Fibroblast of pulmonary artery (primary cell): ENCODE results near the gene OSR1.

Source experiments
- DNase-seq: peaks from one replicate; pipeline ENCODE4 v3.0.0-alpha.2; 2010; ENCODE audit warnings: low read depth
- H3K4me3 ChIP-seq: replicated peaks from 2 replicates; pipeline ENCODE4 v1.5.1; 2011; ENCODE audit warnings: low read depth, mild to moderate bottlenecking, control low read depth, low read length, moderate library complexity
- TF ChIP-seq, protein P1 (sequence below): IDR thresholded peaks from 2 replicates; pipeline ENCODE4 v1.5.1; 2011; ENCODE audit warnings: mild to moderate bottlenecking, control low read depth, low read length, inconsistent platforms; ENCODE audit errors: missing control alignments

OSR1 gene

DNA sequence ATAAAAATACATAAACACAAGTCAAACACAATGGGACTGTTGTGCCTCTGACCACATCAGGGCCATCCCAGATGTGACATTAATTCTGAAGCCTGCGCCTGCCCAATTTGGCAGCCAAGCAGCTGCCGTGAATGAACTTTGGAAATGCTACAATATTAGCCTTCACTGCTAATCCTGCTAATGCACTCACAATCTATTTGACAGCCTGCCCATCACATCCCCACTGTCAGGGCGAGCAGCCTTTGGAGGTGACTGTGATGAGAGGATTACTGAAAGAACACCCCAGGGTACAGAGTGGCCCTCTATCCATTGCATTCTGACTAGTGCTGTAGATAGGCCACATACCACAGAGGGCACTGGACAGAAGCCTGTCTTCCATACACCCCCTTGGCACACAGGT, 21.6 kb downstream of the OSR1 start:
- TF ChIP-seq, protein P1, sequence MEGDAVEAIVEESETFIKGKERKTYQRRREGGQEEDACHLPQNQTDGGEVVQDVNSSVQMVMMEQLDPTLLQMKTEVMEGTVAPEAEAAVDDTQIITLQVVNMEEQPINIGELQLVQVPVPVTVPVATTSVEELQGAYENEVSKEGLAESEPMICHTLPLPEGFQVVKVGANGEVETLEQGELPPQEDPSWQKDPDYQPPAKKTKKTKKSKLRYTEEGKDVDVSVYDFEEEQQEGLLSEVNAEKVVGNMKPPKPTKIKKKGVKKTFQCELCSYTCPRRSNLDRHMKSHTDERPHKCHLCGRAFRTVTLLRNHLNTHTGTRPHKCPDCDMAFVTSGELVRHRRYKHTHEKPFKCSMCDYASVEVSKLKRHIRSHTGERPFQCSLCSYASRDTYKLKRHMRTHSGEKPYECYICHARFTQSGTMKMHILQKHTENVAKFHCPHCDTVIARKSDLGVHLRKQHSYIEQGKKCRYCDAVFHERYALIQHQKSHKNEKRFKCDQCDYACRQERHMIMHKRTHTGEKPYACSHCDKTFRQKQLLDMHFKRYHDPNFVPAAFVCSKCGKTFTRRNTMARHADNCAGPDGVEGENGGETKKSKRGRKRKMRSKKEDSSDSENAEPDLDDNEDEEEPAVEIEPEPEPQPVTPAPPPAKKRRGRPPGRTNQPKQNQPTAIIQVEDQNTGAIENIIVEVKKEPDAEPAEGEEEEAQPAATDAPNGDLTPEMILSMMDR = no peak
- no peak overlapping the region for H3K4me3 ChIP-seq
- DNase-seq = no peak

DNA sequence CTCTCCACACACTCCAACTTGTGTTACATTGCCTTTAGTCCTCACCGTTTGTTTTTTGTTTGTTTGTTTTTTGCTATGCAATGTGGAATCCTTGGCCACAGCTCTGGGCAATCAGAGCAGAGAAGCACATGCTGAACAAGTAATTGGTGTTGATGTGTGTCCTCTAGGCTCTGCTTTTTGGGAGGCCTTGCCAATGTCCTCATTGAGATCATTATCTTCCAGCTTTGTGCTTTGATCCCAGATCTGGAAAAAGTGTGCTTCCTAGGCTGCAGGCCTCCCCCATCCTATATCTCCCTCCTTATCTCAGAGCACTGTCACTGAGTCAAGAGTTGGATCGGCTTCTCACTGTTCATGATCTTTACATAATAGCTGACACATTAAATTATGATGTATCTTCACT, 25.9 kb downstream of the OSR1 start:
- TF ChIP-seq, protein P1 = no peak
- no peak overlapping the region for H3K4me3 ChIP-seq
- DNase-seq = no peak

DNA sequence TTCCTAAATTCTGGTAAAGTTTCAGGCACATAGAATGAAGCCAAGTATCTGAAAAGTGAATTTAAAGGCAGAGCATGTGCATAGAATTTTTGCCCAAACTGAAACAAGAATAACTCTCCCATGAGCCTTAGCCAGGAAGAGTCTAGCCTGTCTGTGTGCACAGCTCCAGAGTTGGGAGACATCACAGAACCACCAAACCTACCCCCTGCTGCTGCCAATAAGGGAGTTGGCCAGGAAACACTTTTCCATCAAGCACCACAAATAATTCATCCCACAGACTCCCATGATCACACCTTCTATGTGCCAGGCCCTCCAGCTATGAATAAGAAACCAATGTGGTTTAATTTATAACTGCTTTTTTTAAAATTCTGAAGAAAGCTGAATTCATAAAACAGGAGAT, 27.0 kb downstream of the OSR1 start:
- H3K4me3 ChIP-seq = no peak overlapping the region
- TF ChIP-seq, protein P1 = no peak
- no peak for DNase-seq

GRCh38 chr2:19330436-19330835, 28.0 kb downstream of the OSR1 start:
- TF ChIP-seq, protein P1 = no peak
- no peak for DNase-seq
- no peak overlapping the region for H3K4me3 ChIP-seq

GRCh38 chr2:19329445-19329844, 29.0 kb downstream of the OSR1 start:
- no peak for DNase-seq
- no peak overlapping the region for H3K4me3 ChIP-seq
- TF ChIP-seq, protein P1 = no peak

GRCh38 chr2:19327496-19327895, 30.9 kb downstream of the OSR1 start:
- TF ChIP-seq, protein P1 = no peak
- H3K4me3 ChIP-seq = no peak overlapping the region
- no peak for DNase-seq

GRCh38 chr2:19321946-19322345, 36.5 kb downstream of the OSR1 start:
- DNase-seq = peak; percentile 26
- no peak overlapping the region for H3K4me3 ChIP-seq
- TF ChIP-seq, protein P1 = no peak
